ENCODE results near the gene AKAP13.

DNA sequence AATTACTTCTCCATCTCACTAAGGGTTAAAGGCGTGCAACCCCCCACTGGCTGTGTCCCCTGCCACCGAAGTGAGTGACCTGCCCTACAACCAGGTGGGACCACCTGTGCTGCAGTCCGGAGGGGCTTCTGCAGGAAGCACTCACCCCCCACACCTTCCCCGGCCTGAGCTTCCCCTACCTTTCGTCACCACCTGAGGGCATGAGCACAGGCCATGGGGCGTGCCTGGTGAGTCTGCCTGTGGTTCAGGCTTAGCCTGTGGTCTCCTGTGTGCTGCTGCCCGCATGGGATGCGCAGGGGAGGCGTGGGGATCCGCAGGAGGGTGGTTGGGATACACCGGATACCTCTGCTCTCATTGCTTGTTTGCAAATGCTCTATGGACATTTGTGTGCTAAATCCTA, 368.3 kb downstream of the AKAP13 start:
- no peak for TF ChIP-seq CTCF (IDR thresholded peaks at IDR 0.05)
- no peak for TF ChIP-seq POLR2A (IDR thresholded peaks at IDR 0.05)
- TF ChIP-seq EP300 (IDR thresholded peaks at IDR 0.05), result no peak
